Esophagus squamous epithelium (tissue), 5 donors: ENCODE results near the gene PPP2R2C. TPM values are rescaled to one million over a fixed set of nuclear protein-coding genes. Genes with fewer than 3 reads are reported as not detected.

Source experiments
- DNase-seq: peaks from one replicate; lab custom pipeline; 2025; lab: John Stamatoyannopoulos, UW
- H3K27ac ChIP-seq, 4 donors: fragments of 200-600 bp; sonication (generic); one replicate each; pipeline ENCODE4 v1.5.1; 2016 to 2019; ENCODE audit warnings: mild to moderate bottlenecking in 1 of 4
- H3K27me3 ChIP-seq, 4 donors: fragments of 200-600 bp; sonication (generic); 1 replicate in 3 of 4; 2 replicates in 1 of 4; pipeline versions ENCODE4 v1.5.1 to v1.6.0; 2017 to 2021; ENCODE audit warnings: antibody characterized with exemption in 1 of 4
- H3K36me3 ChIP-seq, 3 donors: fragments of 200-600 bp; sonication (generic); one replicate each; pipeline ENCODE4 v1.5.1; 2016 to 2019
- H3K4me1 ChIP-seq, 3 donors: fragments of 200-600 bp; sonication (generic); one replicate each; pipeline ENCODE4 v1.5.1; 2017 to 2019
- H3K4me3 ChIP-seq, 4 donors: fragments of 200-600 bp; sonication (generic); 1 replicate in 3 of 4; 2 replicates in 1 of 4; pipeline ENCODE4 v1.5.1; 2016 to 2019; ENCODE audit warnings: mild to moderate bottlenecking in 2 of 4, moderate library complexity in 1 of 4
- H3K9me3 ChIP-seq, 3 donors: fragments of 200-600 bp; sonication (generic); one replicate each; pipeline ENCODE4 v1.5.1; 2016 to 2019
- POLR2A ChIP-seq, 4 donors: fragments of 450-650 bp; IDR thresholded peaks; one replicate each; pipeline ENCODE4 v1.6.1; 2017; ENCODE audit warnings: antibody characterized with exemption in 4 of 4, mild to moderate bottlenecking in 4 of 4, moderate library complexity in 3 of 4
- WGBS, 2 donors: methylation state at CpG; one replicate each; pipeline ENCODE4 v1.1.5; 2018; 5-methylcytosine and 5-hydroxymethylcytosine counted together
- intact Hi-C: fragments of 100-400 bp; cut with DNase I; formaldehyde crosslinking; loops from one replicate; pipeline ENCODE4 v1.15.0; 2022
- total RNA-seq, 4 donors: library from RNA; depleted of rRNA; stranded (reverse); fragments of >200 nt; gene quantifications; one replicate each; pipeline ENCODE4 v1.1.0, GENCODE V29; 2016
- TF ChIP-seq, protein P1 (sequence below), 6 experiments: fragments of 450-650 bp in 4 of 6; fragments of 200-600 bp in 2 of 6; sonication (generic) in 2 of 6; IDR thresholded peaks; one replicate each; pipeline ENCODE4 v1.5.1; 2016 to 2019; ENCODE audit warnings: antibody characterized with exemption in 6 of 6, mild to moderate bottlenecking in 4 of 6, moderate library complexity in 4 of 6
- donor health status: DM: yes; HTN: yes; CAD: no.

PPP2R2C gene
- total RNA-seq, 4 donors from 2014 or later: 26.9 to 76.3 (median 53.7) TPM

DNA sequence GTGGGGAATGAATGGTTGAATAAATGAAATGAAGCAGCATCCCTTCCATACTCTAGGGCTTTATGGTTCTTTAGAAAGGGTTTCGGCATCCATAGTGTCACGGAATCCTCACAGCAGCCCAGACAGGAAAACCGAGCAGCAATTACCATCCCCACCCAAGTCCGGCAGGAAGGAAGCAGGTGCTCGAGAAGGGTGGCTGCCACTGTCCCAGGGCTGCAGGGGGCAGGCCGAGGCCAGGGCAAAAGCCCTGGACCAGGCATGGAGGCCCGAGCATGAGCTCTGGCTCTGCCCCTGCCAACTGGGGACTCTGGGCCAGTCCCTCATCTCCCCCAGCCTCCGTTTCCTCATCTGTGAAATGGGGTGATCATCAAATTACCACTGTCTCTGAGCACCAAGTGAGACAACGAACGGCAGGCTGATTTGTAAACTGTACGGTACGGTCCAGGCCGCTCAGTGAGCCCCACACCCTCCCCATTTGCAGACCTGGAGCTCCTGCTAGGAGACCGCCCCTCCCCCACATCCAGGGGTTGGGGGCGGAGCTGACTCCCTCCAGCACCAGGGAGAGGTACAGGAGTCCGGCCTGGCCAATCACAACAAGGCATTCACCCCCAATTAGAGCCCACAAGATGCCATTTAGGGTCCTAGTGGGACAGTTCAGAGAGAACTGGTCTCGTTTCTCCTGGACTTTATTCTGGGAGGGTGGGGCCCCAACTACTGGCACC, 102.3 kb downstream of the PPP2R2C start:
- TF ChIP-seq POLR2A (IDR thresholded peaks at IDR 0.05): no peak
- TF ChIP-seq, protein P1, sequence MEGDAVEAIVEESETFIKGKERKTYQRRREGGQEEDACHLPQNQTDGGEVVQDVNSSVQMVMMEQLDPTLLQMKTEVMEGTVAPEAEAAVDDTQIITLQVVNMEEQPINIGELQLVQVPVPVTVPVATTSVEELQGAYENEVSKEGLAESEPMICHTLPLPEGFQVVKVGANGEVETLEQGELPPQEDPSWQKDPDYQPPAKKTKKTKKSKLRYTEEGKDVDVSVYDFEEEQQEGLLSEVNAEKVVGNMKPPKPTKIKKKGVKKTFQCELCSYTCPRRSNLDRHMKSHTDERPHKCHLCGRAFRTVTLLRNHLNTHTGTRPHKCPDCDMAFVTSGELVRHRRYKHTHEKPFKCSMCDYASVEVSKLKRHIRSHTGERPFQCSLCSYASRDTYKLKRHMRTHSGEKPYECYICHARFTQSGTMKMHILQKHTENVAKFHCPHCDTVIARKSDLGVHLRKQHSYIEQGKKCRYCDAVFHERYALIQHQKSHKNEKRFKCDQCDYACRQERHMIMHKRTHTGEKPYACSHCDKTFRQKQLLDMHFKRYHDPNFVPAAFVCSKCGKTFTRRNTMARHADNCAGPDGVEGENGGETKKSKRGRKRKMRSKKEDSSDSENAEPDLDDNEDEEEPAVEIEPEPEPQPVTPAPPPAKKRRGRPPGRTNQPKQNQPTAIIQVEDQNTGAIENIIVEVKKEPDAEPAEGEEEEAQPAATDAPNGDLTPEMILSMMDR (IDR thresholded peaks at IDR 0.05): no peak
- 64 to 67% methylated on average over 4 to 6 of the region's 17 CpGs for WGBS, 2 donors
- Histone ChIP-seq H3K4me1 (no peaks in the 10 kb centered on the region), H3K4me3 (no peak overlapping the region), H3K36me3 (peaks cover 0 to 62% (median 0%) of the 10 kb centered on the region in 3 donors), H3K27me3 (peaks cover 0 to 21% (median 0%) of the 10 kb centered on the region in 4 donors), H3K27ac (no peak overlapping the region), H3K9me3 (no peaks in the 10 kb centered on the region)
- intact Hi-C loops: no loop called here
- DNase-seq: no peak

DNA sequence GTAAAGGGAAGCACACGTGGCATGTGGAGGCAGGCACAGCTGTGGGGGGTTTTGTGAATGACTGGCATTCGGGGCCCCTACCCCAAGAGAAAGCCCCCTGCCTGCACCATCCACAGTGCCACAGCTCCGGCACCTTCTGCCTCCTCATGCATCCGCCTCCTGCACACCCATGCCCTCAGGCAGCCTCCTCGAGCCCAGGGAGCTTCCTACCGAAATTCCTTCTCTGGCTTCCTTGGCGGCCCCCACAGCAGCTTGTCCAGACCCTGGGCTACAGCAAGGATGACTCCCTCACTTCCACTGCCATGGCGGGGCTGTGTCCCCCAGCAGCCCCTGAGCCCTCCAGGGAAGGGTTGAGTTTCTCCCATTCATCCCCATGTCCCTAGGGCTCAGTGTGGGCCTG, 102.9 kb downstream of the PPP2R2C start:
- no peak for DNase-seq
- whole genome bisulfite sequencing, 2 donors: 57 to 82% methylated on average over 2 to 4 of the region's 8 CpGs
- Histone ChIP-seq H3K27me3 (peaks cover 0 to 21% (median 0%) of the 10 kb centered on the region in 4 donors), H3K4me1 (no peaks in the 10 kb centered on the region), H3K36me3 (peaks cover 0 to 58% (median 0%) of the 10 kb centered on the region in 3 donors), H3K4me3 (no peak overlapping the region), H3K27ac (no peak overlapping the region), H3K9me3 (no peaks in the 10 kb centered on the region)
- TF ChIP-seq, protein P1 (IDR thresholded peaks at IDR 0.05): no peak
- TF ChIP-seq POLR2A (IDR thresholded peaks at IDR 0.05): no peak
- intact Hi-C loops: no loop called here

GRCh38 chr4:6369035-6369434, 103.4 kb downstream of the PPP2R2C start:
- H3K9me3 ChIP-seq: no peaks in the 10 kb centered on the region
- WGBS, 2 donors: 75 to 82% methylated on average over 7 to 8 of the region's 8 CpGs
- H3K27ac ChIP-seq: no peak overlapping the region
- peaks cover 0 to 58% (median 0%) of the 10 kb centered on the region in 3 donors for H3K36me3 ChIP-seq
- no peak for TF ChIP-seq POLR2A (IDR thresholded peaks at IDR 0.05)
- TF ChIP-seq, protein P1 (IDR thresholded peaks at IDR 0.05): no peak
- intact Hi-C loops: no loop called here
- peaks cover 0 to 21% (median 0%) of the 10 kb centered on the region in 4 donors for H3K27me3 ChIP-seq
- H3K4me1 ChIP-seq: no peaks in the 10 kb centered on the region
- no peak for DNase-seq
- no peak overlapping the region for H3K4me3 ChIP-seq

GRCh38 chr4:6368601-6369000, 103.8 kb downstream of the PPP2R2C start:
- DNase-seq: no peak
- Histone ChIP-seq H3K27me3 (peaks cover 0 to 21% (median 0%) of the 10 kb centered on the region in 4 donors), H3K4me3 (no peak overlapping the region), H3K9me3 (no peaks in the 10 kb centered on the region), H3K4me1 (no peaks in the 10 kb centered on the region), H3K27ac (no peak overlapping the region), H3K36me3 (peaks cover 0 to 56% (median 0%) of the 10 kb centered on the region in 3 donors)
- intact Hi-C loops: no loop called here
- 59 to 74% methylated on average over 10 to 12 of the region's 12 CpGs for WGBS, 2 donors
- TF ChIP-seq, protein P1 (IDR thresholded peaks at IDR 0.05): no peak

GRCh38 chr4:6368096-6368495, 104.3 kb downstream of the PPP2R2C start:
- Histone ChIP-seq H3K4me1 (no peaks in the 10 kb centered on the region), H3K27me3 (peaks cover 0 to 21% (median 0%) of the 10 kb centered on the region in 4 donors), H3K4me3 (no peak overlapping the region), H3K9me3 (no peaks in the 10 kb centered on the region), H3K27ac (no peak overlapping the region), H3K36me3 (peaks cover 0 to 51% (median 0%) of the 10 kb centered on the region in 3 donors)
- no peak for DNase-seq
- no peak for TF ChIP-seq POLR2A (IDR thresholded peaks at IDR 0.05)
- TF ChIP-seq, protein P1 (IDR thresholded peaks at IDR 0.05): no peak
- intact Hi-C loops: no loop called here
- WGBS, 2 donors: 61 to 77% methylated on average over 8 of the region's 10 CpGs
